Measurements from ENCODE around the gene NFATC2. TPM values are rescaled to one million over a fixed set of nuclear protein-coding genes. Genes with fewer than 3 reads are reported as not detected.

The NFATC2 gene
- total RNA-seq, 1 experiment from 2014 or later = 0.61 TPM

DNA sequence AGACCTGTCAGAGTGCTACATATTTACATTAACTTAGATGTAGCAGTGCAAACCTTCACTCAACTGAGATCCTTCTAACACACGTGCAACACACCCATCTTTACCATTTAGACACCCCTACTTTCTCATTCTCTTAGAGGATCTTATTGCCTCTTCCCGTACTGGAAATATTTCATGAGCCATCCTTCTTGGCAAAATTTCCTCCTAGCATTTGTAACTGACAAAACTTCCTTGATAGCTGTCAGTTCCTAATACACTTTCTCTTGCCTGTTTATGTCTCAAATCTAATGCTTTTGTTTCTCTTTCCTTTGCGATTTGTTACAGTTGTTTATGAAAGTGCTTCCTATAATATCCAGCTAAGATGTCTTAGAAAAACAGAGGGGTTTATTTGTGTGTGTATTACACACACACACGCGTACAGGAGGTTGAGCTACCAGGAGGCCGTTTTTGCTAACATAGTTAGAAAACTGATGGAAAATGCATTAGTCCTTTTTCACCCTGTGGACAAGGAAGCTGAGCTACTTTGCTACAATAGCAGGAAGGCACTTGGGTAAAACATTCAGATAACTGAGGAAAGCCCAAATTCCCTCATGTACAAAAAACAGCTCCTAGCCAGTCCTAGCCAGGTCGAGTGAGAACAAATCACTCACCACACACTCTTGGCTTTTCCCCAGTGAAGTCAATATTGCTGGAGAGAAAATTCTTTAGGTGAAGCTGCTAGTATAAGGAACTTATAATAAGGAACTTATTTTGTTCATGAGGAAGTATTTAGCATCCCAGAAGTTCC is 153.6 kb downstream of the NFATC2 start:
- H2BK20ac ChIP-seq (ENCODE audit: low read depth, low read length, poor library complexity, severe bottlenecking) = no peak overlapping the region
- Mint-ChIP-seq H3K27ac (no peak overlapping the region), H3K27me3 (ENCODE audit: low read depth) (peaks cover 4% of the 10 kb centered on the region), H3K4me3 (no peak overlapping the region), H3K36me3 (ENCODE audit: insufficient read depth in 1 of 3, low read depth in 3 of 3) (peaks cover 0 to 2% (median 0%) of the 10 kb centered on the region in 3 experiments; a peak in 1 of 7 replicates), H3K4me1 (peaks cover 49 to 57% of the 10 kb centered on the region in 2 experiments), H3K9me3 (no peaks in the 10 kb centered on the region)
- H4K8ac ChIP-seq (replicated peaks; ENCODE audit: insufficient read length, low read depth, low read length) = no peak overlapping the region
- DNase-seq = no peak
- no peaks in the 10 kb centered on the region for H3K23me2 ChIP-seq (ENCODE audit: insufficient read length, low read depth, low read length, poor library complexity, severe bottlenecking)
- H3K4me1 ChIP-seq (ENCODE audit: insufficient read depth, low read length) = peaks cover 11% of the 10 kb centered on the region; the same call in 1 of the 2 replicates
- H2BK5ac ChIP-seq (ENCODE audit: insufficient read length, low read length) = no peak overlapping the region
- H3K79me2 ChIP-seq (ENCODE audit: insufficient read depth, low read length) = no peaks in the 10 kb centered on the region
- H3K4me2 ChIP-seq (ENCODE audit: insufficient read depth, insufficient read length, low read length) = no peak overlapping the region
- H3K56ac ChIP-seq (ENCODE audit: insufficient read length, low read depth, low read length) = no peak overlapping the region
- H2BK15ac ChIP-seq (ENCODE audit: low read depth, low read length) = no peak overlapping the region
- no peaks in the 10 kb centered on the region for H3K9me3 ChIP-seq (ENCODE audit: control insufficient read depth, low read depth, low read length)
- no peak overlapping the region for H3K9ac ChIP-seq (ENCODE audit: extremely low read depth, insufficient read length, low read length)
- no peak overlapping the region for H3K27ac ChIP-seq (ENCODE audit: insufficient read length, low read depth, low read length)
- no peak overlapping the region for H2BK12ac ChIP-seq (ENCODE audit: insufficient read length, low read depth, low read length)
- no peaks in the 10 kb centered on the region for H3K79me1 ChIP-seq (ENCODE audit: insufficient read depth, low read depth, low read length, poor library complexity, severe bottlenecking)
- no peak overlapping the region for H3K4ac ChIP-seq (ENCODE audit: low read depth, low read length)
- no peaks in the 10 kb centered on the region; the same call in 1 of the 2 replicates for H3K27me3 ChIP-seq (ENCODE audit: insufficient read depth, low read length)
- no peak overlapping the region for H2BK120ac ChIP-seq (ENCODE audit: low read depth, low read length, poor library complexity, severe bottlenecking)
- TF ChIP-seq, protein P1, sequence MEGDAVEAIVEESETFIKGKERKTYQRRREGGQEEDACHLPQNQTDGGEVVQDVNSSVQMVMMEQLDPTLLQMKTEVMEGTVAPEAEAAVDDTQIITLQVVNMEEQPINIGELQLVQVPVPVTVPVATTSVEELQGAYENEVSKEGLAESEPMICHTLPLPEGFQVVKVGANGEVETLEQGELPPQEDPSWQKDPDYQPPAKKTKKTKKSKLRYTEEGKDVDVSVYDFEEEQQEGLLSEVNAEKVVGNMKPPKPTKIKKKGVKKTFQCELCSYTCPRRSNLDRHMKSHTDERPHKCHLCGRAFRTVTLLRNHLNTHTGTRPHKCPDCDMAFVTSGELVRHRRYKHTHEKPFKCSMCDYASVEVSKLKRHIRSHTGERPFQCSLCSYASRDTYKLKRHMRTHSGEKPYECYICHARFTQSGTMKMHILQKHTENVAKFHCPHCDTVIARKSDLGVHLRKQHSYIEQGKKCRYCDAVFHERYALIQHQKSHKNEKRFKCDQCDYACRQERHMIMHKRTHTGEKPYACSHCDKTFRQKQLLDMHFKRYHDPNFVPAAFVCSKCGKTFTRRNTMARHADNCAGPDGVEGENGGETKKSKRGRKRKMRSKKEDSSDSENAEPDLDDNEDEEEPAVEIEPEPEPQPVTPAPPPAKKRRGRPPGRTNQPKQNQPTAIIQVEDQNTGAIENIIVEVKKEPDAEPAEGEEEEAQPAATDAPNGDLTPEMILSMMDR (conservative IDR thresholded peaks at IDR 0.05) = no peak
- H4K5ac ChIP-seq (ENCODE audit: insufficient read length, low read depth, low read length) = no peak overlapping the region
- H4K20me1 ChIP-seq (ENCODE audit: control insufficient read depth, insufficient read depth, insufficient read length) = no peaks in the 10 kb centered on the region
- H2AFZ ChIP-seq (ENCODE audit: low read length) = no peak overlapping the region
- no peak overlapping the region for H3K14ac ChIP-seq (ENCODE audit: insufficient read depth, low read length)
- no peak overlapping the region for H3K23ac ChIP-seq (ENCODE audit: insufficient read length, low read depth, low read length)
- no CpG with 5 or more reads among the region's 7 CpGs for WGBS (ENCODE audit: extremely low coverage, insufficient read length, low lambda C conversion rate)
- H3T11ph ChIP-seq (ENCODE audit: low read length) = no peak overlapping the region
- H3K18ac ChIP-seq (ENCODE audit: insufficient read length, low read depth, low read length) = no peak overlapping the region
- no peak overlapping the region for H2AK5ac ChIP-seq (ENCODE audit: insufficient read length, low read length)
- H4K91ac ChIP-seq (ENCODE audit: insufficient read length, low read depth, low read length) = no peak overlapping the region
